GM23338 (cell line): ENCODE measurements around the gene MAGOH. TPM values are rescaled to one million over a fixed set of nuclear protein-coding genes. Genes with fewer than 3 reads are reported as not detected.

Source experiments
- ATAC-seq: fragments of 200-7000 bp; cut with Tn5 transposase; 3 replicates; pipeline ENCODE4 v1.9.1; 2020
- DNase-seq: peaks from one replicate; pipeline ENCODE4 v3.0.0-alpha.2; 2015; ENCODE audit warnings: low spot score
- H2AFZ ChIP-seq: fragments of 200-600 bp; sonication (generic); 2 replicates; pipeline ENCODE4 v1.8.0; 2016; ENCODE audit warnings: antibody characterized with exemption, mild to moderate bottlenecking, moderate library complexity
- H3F3A ChIP-seq: fragments of 200-600 bp; sonication (generic); replicated peaks from 2 replicates; pipeline ENCODE4 v1.8.0; 2017; ENCODE audit warnings: antibody characterized with exemption, mixed run types, low read depth
- H3K27ac ChIP-seq: fragments of 200-600 bp; sonication (generic); 2 replicates; pipeline ENCODE4 v1.6.1; 2016; ENCODE audit warnings: low read depth
- H3K27me3 ChIP-seq: fragments of 200-600 bp; sonication (generic); 2 replicates; pipeline ENCODE4 v1.8.0; 2016; ENCODE audit warnings: mild to moderate bottlenecking, mixed run types, moderate library complexity; ENCODE audit not compliant: insufficient read depth
- H3K36me3 ChIP-seq: fragments of 200-600 bp; sonication (generic); 2 replicates; pipeline ENCODE4 v1.8.0; 2016; ENCODE audit warnings: mild to moderate bottlenecking; ENCODE audit not compliant: insufficient read depth
- H3K4me1 ChIP-seq: fragments of 200-600 bp; sonication (generic); 2 replicates; pipeline ENCODE4 v1.8.0; 2016; ENCODE audit warnings: mild to moderate bottlenecking, moderate library complexity; ENCODE audit not compliant: insufficient read depth
- H3K4me2 ChIP-seq: fragments of 200-600 bp; sonication (generic); 2 replicates; pipeline ENCODE4 v1.7.1; 2017; ENCODE audit warnings: mixed run types
- H3K4me3 ChIP-seq: fragments of 200-600 bp; sonication (generic); 2 replicates; pipeline ENCODE4 v1.6.1; 2016; ENCODE audit warnings: mixed run types
- H3K79me2 ChIP-seq: fragments of 200-600 bp; sonication (generic); replicated peaks from 2 replicates; pipeline ENCODE4 v1.8.0; 2017; ENCODE audit warnings: mild to moderate bottlenecking; ENCODE audit not compliant: insufficient read depth
- H3K9me2 ChIP-seq: fragments of 200-600 bp; sonication (generic); 2 replicates; pipeline ENCODE4 v1.8.0; 2017; ENCODE audit not compliant: insufficient read depth
- H4K20me1 ChIP-seq: fragments of 200-600 bp; sonication (generic); replicated peaks from 2 replicates; pipeline ENCODE4 v1.8.0; 2017; ENCODE audit warnings: mild to moderate bottlenecking; ENCODE audit not compliant: insufficient read depth
- H3K27ac Mint-ChIP-seq: 2 replicates; pipeline ENCODE4 v1.8.0; 2020; ENCODE audit warnings: inconsistent platforms, mild to moderate bottlenecking, moderate library complexity, mixed read lengths
- H3K27me3 Mint-ChIP-seq: 3 replicates; pipeline ENCODE4 v1.8.0; 2022; ENCODE audit warnings: low read depth, mild to moderate bottlenecking, moderate library complexity, mixed read lengths, inconsistent platforms; ENCODE audit not compliant: insufficient read depth, poor library complexity
- H3K36me3 Mint-ChIP-seq: 3 replicates; pipeline ENCODE4 v1.8.0; 2021; ENCODE audit warnings: low read depth, mild to moderate bottlenecking, inconsistent platforms, moderate library complexity, mixed read lengths
- H3K4me1 Mint-ChIP-seq: 3 replicates; pipeline ENCODE4 v1.8.0; 2020; ENCODE audit warnings: mild to moderate bottlenecking, inconsistent platforms, mixed read lengths
- H3K4me3 Mint-ChIP-seq: 3 replicates; pipeline ENCODE4 v1.8.0; 2021; ENCODE audit warnings: moderate library complexity, mild to moderate bottlenecking, inconsistent platforms, mixed read lengths
- H3K9me3 Mint-ChIP-seq: 3 replicates; pipeline ENCODE4 v1.8.0; 2020; ENCODE audit warnings: moderate library complexity, mild to moderate bottlenecking, inconsistent platforms, mixed read lengths
- CREB1 ChIP-seq: fragments of 250-450 bp; sonication (Bioruptor Pico); IDR thresholded peaks from 2 replicates; pipeline ENCODE4 v1.5.0; 2020; ENCODE audit warnings: low read depth, mild to moderate bottlenecking, moderate library complexity
- ETS1 ChIP-seq: IDR thresholded peaks from 2 replicates; pipeline ENCODE4 v1.6.1; 2016; ENCODE audit warnings: antibody characterized with exemption
- EZH2 ChIP-seq: fragments of 200-600 bp; sonication (generic); IDR thresholded peaks from one replicate; pipeline ENCODE4 v1.8.0; 2017; ENCODE audit warnings: antibody characterized with exemption, mild to moderate bottlenecking, low read depth; ENCODE audit not compliant: unreplicated experiment
- EZH2phosphoT487 ChIP-seq: fragments of 200-600 bp; sonication (generic); IDR thresholded peaks from one replicate; pipeline ENCODE4 v1.8.1; 2018; ENCODE audit warnings: antibody characterized with exemption; ENCODE audit not compliant: unreplicated experiment
- JUNB ChIP-seq: IDR thresholded peaks from one replicate; pipeline ENCODE4 v1.6.1; 2016; ENCODE audit warnings: antibody characterized with exemption; ENCODE audit not compliant: unreplicated experiment
- NANOG ChIP-seq: IDR thresholded peaks from 2 replicates; pipeline ENCODE4 v1.6.1; 2016; ENCODE audit warnings: antibody characterized with exemption, borderline replicate concordance
- POLR2AphosphoS5 ChIP-seq: IDR thresholded peaks from 2 replicates; pipeline ENCODE4 v1.6.1; 2016; ENCODE audit warnings: antibody characterized with exemption, low read depth
- STAT1 ChIP-seq: IDR thresholded peaks from one replicate; pipeline ENCODE4 v1.6.1; 2016; ENCODE audit warnings: antibody characterized with exemption; ENCODE audit not compliant: unreplicated experiment
- ZNF114 ChIP-seq: fragments of 250-450 bp; sonication (Bioruptor Pico); IDR thresholded peaks from 2 replicates; pipeline ENCODE4 v1.5.0; 2020; ENCODE audit warnings: mild to moderate bottlenecking, moderate library complexity
- ZNF331 ChIP-seq: fragments of 250-450 bp; sonication (Bioruptor Pico); IDR thresholded peaks from 2 replicates; pipeline ENCODE4 v1.5.0; 2020; ENCODE audit warnings: low read depth, mild to moderate bottlenecking, moderate library complexity
- polyA plus RNA-seq: library from polyadenylated mRNA; unstranded; fragments of >200 nt; fragmentation: Nextera tagmentation; extraction: Ambion mirVana; gene quantifications from 2 replicates; pipeline ENCODE4 v1.2.1, GENCODE V29; 2016
- total RNA-seq: library from RNA; depleted of rRNA; stranded (reverse); fragments of >200 nt; shearing (Covaris generic); gene quantifications from 2 replicates; pipeline ENCODE4 v1.2.3, GENCODE V29; 2014
- TF ChIP-seq, protein P1 (sequence below), 2 experiments: fragments of 200-600 bp in 1 of 2; sonication (generic) in 1 of 2; conservative IDR thresholded peaks; 2 replicates each; pipeline versions ENCODE4 v1.5.1 to v1.6.1; 2016 to 2017; ENCODE audit warnings: antibody characterized with exemption in 2 of 2, low read depth in 2 of 2, mild to moderate bottlenecking in 2 of 2, moderate library complexity in 1 of 2
- TF ChIP-seq, protein P2 (sequence below): IDR thresholded peaks from one replicate; pipeline ENCODE4 v1.6.1; 2018; ENCODE audit warnings: antibody characterized with exemption; ENCODE audit not compliant: unreplicated experiment
- TF ChIP-seq, protein P3 (sequence below): fragments of 250-450 bp; sonication (Bioruptor Pico); IDR thresholded peaks from 2 replicates; pipeline ENCODE4 v1.5.0; 2020; ENCODE audit warnings: mild to moderate bottlenecking, moderate library complexity

MAGOH gene
- total and polyA plus RNA-seq, 2 experiments from 2014 or later = 79.3 to 185 TPM

GRCh38 chr1:53286955-53287354, 48.6 kb upstream of the MAGOH start:
- Mint-ChIP-seq H3K27ac (no peak overlapping the region), H3K4me3 (no peak overlapping the region), H3K4me1 (peaks cover 33% of the 10 kb centered on the region), H3K9me3 (no peaks in the 10 kb centered on the region; the same call in 1 of the 3 replicates), H3K27me3 (peaks cover 7% of the 10 kb centered on the region), H3K36me3 (peaks cover 75% of the 10 kb centered on the region)
- peaks cover 11% of the 10 kb centered on the region for H3F3A ChIP-seq
- no peak for TF ChIP-seq ZNF331
- TF ChIP-seq POLR2AphosphoS5 = no peak
- no peak for TF ChIP-seq ETS1
- no peak for TF ChIP-seq JUNB
- no peak for TF ChIP-seq CREB1 (CRISPR knock-in tag)
- TF ChIP-seq, protein P1, sequence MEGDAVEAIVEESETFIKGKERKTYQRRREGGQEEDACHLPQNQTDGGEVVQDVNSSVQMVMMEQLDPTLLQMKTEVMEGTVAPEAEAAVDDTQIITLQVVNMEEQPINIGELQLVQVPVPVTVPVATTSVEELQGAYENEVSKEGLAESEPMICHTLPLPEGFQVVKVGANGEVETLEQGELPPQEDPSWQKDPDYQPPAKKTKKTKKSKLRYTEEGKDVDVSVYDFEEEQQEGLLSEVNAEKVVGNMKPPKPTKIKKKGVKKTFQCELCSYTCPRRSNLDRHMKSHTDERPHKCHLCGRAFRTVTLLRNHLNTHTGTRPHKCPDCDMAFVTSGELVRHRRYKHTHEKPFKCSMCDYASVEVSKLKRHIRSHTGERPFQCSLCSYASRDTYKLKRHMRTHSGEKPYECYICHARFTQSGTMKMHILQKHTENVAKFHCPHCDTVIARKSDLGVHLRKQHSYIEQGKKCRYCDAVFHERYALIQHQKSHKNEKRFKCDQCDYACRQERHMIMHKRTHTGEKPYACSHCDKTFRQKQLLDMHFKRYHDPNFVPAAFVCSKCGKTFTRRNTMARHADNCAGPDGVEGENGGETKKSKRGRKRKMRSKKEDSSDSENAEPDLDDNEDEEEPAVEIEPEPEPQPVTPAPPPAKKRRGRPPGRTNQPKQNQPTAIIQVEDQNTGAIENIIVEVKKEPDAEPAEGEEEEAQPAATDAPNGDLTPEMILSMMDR (conservative IDR thresholded peaks at IDR 0.05; ENCODE audit: low read depth in 2 of 2) = no peak
- no peak for TF ChIP-seq EZH2
- no peak for TF ChIP-seq NANOG
- TF ChIP-seq, protein P2, sequence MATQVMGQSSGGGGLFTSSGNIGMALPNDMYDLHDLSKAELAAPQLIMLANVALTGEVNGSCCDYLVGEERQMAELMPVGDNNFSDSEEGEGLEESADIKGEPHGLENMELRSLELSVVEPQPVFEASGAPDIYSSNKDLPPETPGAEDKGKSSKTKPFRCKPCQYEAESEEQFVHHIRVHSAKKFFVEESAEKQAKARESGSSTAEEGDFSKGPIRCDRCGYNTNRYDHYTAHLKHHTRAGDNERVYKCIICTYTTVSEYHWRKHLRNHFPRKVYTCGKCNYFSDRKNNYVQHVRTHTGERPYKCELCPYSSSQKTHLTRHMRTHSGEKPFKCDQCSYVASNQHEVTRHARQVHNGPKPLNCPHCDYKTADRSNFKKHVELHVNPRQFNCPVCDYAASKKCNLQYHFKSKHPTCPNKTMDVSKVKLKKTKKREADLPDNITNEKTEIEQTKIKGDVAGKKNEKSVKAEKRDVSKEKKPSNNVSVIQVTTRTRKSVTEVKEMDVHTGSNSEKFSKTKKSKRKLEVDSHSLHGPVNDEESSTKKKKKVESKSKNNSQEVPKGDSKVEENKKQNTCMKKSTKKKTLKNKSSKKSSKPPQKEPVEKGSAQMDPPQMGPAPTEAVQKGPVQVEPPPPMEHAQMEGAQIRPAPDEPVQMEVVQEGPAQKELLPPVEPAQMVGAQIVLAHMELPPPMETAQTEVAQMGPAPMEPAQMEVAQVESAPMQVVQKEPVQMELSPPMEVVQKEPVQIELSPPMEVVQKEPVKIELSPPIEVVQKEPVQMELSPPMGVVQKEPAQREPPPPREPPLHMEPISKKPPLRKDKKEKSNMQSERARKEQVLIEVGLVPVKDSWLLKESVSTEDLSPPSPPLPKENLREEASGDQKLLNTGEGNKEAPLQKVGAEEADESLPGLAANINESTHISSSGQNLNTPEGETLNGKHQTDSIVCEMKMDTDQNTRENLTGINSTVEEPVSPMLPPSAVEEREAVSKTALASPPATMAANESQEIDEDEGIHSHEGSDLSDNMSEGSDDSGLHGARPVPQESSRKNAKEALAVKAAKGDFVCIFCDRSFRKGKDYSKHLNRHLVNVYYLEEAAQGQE = no peak
- TF ChIP-seq EZH2phosphoT487 = no peak
- no peak for TF ChIP-seq STAT1
- TF ChIP-seq ZNF114 (CRISPR knock-in tag) = no peak
- TF ChIP-seq, protein P3, sequence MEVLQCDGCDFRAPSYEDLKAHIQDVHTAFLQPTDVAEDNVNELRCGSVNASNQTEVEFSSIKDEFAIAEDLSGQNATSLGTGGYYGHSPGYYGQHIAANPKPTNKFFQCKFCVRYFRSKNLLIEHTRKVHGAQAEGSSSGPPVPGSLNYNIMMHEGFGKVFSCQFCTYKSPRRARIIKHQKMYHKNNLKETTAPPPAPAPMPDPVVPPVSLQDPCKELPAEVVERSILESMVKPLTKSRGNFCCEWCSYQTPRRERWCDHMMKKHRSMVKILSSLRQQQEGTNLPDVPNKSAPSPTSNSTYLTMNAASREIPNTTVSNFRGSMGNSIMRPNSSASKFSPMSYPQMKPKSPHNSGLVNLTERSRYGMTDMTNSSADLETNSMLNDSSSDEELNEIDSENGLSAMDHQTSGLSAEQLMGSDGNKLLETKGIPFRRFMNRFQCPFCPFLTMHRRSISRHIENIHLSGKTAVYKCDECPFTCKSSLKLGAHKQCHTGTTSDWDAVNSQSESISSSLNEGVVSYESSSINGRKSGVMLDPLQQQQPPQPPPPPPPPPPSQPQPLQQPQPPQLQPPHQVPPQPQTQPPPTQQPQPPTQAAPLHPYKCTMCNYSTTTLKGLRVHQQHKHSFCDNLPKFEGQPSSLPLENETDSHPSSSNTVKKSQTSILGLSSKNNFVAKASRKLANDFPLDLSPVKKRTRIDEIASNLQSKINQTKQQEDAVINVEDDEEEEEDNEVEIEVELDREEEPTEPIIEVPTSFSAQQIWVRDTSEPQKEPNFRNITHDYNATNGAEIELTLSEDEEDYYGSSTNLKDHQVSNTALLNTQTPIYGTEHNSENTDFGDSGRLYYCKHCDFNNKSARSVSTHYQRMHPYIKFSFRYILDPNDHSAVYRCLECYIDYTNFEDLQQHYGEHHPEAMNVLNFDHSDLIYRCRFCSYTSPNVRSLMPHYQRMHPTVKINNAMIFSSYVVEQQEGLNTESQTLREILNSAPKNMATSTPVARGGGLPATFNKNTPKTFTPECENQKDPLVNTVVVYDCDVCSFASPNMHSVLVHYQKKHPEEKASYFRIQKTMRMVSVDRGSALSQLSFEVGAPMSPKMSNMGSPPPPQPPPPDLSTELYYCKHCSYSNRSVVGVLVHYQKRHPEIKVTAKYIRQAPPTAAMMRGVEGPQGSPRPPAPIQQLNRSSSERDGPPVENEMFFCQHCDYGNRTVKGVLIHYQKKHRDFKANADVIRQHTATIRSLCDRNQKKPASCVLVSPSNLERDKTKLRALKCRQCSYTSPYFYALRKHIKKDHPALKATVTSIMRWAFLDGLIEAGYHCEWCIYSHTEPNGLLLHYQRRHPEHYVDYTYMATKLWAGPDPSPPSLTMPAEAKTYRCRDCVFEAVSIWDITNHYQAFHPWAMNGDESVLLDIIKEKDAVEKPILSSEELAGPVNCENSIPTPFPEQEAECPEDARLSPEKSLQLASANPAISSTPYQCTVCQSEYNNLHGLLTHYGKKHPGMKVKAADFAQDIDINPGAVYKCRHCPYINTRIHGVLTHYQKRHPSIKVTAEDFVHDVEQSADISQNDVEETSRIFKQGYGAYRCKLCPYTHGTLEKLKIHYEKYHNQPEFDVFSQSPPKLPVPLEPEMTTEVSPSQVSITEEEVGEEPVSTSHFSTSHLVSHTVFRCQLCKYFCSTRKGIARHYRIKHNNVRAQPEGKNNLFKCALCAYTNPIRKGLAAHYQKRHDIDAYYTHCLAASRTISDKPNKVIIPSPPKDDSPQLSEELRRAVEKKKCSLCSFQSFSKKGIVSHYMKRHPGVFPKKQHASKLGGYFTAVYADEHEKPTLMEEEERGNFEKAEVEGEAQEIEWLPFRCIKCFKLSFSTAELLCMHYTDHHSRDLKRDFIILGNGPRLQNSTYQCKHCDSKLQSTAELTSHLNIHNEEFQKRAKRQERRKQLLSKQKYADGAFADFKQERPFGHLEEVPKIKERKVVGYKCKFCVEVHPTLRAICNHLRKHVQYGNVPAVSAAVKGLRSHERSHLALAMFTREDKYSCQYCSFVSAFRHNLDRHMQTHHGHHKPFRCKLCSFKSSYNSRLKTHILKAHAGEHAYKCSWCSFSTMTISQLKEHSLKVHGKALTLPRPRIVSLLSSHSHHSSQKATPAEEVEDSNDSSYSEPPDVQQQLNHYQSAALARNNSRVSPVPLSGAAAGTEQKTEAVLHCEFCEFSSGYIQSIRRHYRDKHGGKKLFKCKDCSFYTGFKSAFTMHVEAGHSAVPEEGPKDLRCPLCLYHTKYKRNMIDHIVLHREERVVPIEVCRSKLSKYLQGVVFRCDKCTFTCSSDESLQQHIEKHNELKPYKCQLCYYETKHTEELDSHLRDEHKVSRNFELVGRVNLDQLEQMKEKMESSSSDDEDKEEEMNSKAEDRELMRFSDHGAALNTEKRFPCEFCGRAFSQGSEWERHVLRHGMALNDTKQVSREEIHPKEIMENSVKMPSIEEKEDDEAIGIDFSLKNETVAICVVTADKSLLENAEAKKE (CRISPR knock-in tag) = no peak
- H3K36me3 ChIP-seq = peaks cover 15% of the 10 kb centered on the region; the same call in 1 of the 2 replicates
- H3K4me3 ChIP-seq = no peak overlapping the region
- no peak overlapping the region for H3K4me2 ChIP-seq
- no peak for DNase-seq
- no peak overlapping the region for H3K27ac ChIP-seq
- H3K27me3 ChIP-seq = no peaks in the 10 kb centered on the region
- H3K4me1 ChIP-seq = no peaks in the 10 kb centered on the region
- peaks cover 6% of the 10 kb centered on the region for H4K20me1 ChIP-seq
- H3K79me2 ChIP-seq = peaks cover 7% of the 10 kb centered on the region
- no peaks in the 10 kb centered on the region for H3K9me2 ChIP-seq
- no peak overlapping the region for H2AFZ ChIP-seq
- no peak for ATAC-seq
